SK-N-SH treated with all-trans-retinoic acid at 6 μM for 48 hours (cell line): Measurements from ENCODE around the gene IP6K2.

ENCODE experiments used
- ATAC-seq: fragments of 200-7000 bp; cut with Tn5 transposase; 3 replicates; pipeline ENCODE4 v1.9.1; 2020; ENCODE audit warnings: mild to moderate bottlenecking, moderate library complexity
- ARNTL ChIP-seq: fragments of 450-650 bp; formaldehyde crosslinking; IDR thresholded peaks from 2 replicates; pipeline ENCODE4 v1.5.0; 2020; ENCODE audit warnings: low read depth, mild to moderate bottlenecking, moderate library complexity, borderline replicate concordance
- BACH2 ChIP-seq: fragments of 250-450 bp; sonication (Bioruptor Pico); IDR thresholded peaks from 2 replicates; pipeline ENCODE4 v1.9.0; 2021; ENCODE audit warnings: mild to moderate bottlenecking, borderline replicate concordance
- CREB5 ChIP-seq: fragments of 250-450 bp; sonication (Bioruptor Pico); IDR thresholded peaks from 2 replicates; pipeline ENCODE4 v1.5.1; 2020; ENCODE audit warnings: low read depth, mild to moderate bottlenecking, moderate library complexity
- CSDC2 ChIP-seq: fragments of 250-450 bp; sonication (Bioruptor Pico); IDR thresholded peaks from 2 replicates; pipeline ENCODE4 v1.5.0; 2020; ENCODE audit warnings: mild to moderate bottlenecking, moderate library complexity
- ESRRG ChIP-seq: fragments of 250-450 bp; sonication (Bioruptor Pico); IDR thresholded peaks from 2 replicates; pipeline ENCODE4 v1.6.1; 2021; ENCODE audit warnings: mild to moderate bottlenecking
- GLIS3 ChIP-seq: fragments of 250-450 bp; sonication (Bioruptor Pico); IDR thresholded peaks from 2 replicates; pipeline ENCODE4 v1.5.0; 2020; ENCODE audit warnings: mild to moderate bottlenecking, moderate library complexity
- ISL1 ChIP-seq: fragments of 250-450 bp; sonication (Bioruptor Pico); IDR thresholded peaks from 2 replicates; pipeline ENCODE4 v2.1.2; 2022; ENCODE audit warnings: mild to moderate bottlenecking, moderate library complexity
- OSR1 ChIP-seq: fragments of 250-450 bp; sonication (Bioruptor Pico); IDR thresholded peaks from 2 replicates; pipeline ENCODE4 v1.8.0; 2022; ENCODE audit warnings: moderate library complexity, mild to moderate bottlenecking, inconsistent platforms
- PATZ1 ChIP-seq: fragments of 250-450 bp; sonication (Bioruptor Pico); IDR thresholded peaks from 2 replicates; pipeline ENCODE4 v1.8.0; 2020; ENCODE audit warnings: mild to moderate bottlenecking, moderate library complexity, borderline replicate concordance
- POU6F1 ChIP-seq: fragments of 250-450 bp; sonication (Bioruptor Pico); IDR thresholded peaks from 2 replicates; pipeline ENCODE4 v1.8.0; 2021; ENCODE audit warnings: low read depth, mild to moderate bottlenecking, moderate library complexity, borderline replicate concordance
- PPARA ChIP-seq: fragments of 250-450 bp; sonication (Bioruptor Pico); IDR thresholded peaks from 2 replicates; pipeline ENCODE4 v1.5.0; 2020; ENCODE audit warnings: mild to moderate bottlenecking, borderline replicate concordance
- RARB ChIP-seq: fragments of 250-450 bp; sonication (Bioruptor Pico); IDR thresholded peaks from 2 replicates; pipeline ENCODE4 v1.8.0; 2021; ENCODE audit warnings: mild to moderate bottlenecking, moderate library complexity
- SNAI2 ChIP-seq: fragments of 250-450 bp; sonication (Bioruptor Pico); IDR thresholded peaks from 2 replicates; pipeline ENCODE4 v1.5.0; 2020; ENCODE audit warnings: mild to moderate bottlenecking, moderate library complexity
- TCF4 ChIP-seq: fragments of 250-450 bp; sonication (Bioruptor Pico); IDR thresholded peaks from 2 replicates; pipeline ENCODE4 v1.8.0; 2021; ENCODE audit warnings: mild to moderate bottlenecking, moderate library complexity, borderline replicate concordance
- TOX ChIP-seq: fragments of 250-450 bp; sonication (Bioruptor Pico); IDR thresholded peaks from 2 replicates; pipeline ENCODE4 v1.8.0; 2021; ENCODE audit warnings: mild to moderate bottlenecking, moderate library complexity, borderline replicate concordance
- TSHZ2 ChIP-seq: fragments of 250-450 bp; sonication (Bioruptor Pico); IDR thresholded peaks from 2 replicates; pipeline ENCODE4 v1.5.0; 2020; ENCODE audit warnings: mild to moderate bottlenecking, moderate library complexity
- ZC3H10 ChIP-seq: fragments of 250-450 bp; sonication (Bioruptor Pico); IDR thresholded peaks from 2 replicates; pipeline ENCODE4 v1.5.1; 2021; ENCODE audit warnings: mild to moderate bottlenecking, moderate library complexity
- ZFP3 ChIP-seq: fragments of 250-450 bp; sonication (Bioruptor Pico); IDR thresholded peaks from 2 replicates; pipeline ENCODE4 v1.5.0; 2020; ENCODE audit warnings: mild to moderate bottlenecking, moderate library complexity
- ZFP30 ChIP-seq: fragments of 450-650 bp; formaldehyde crosslinking; IDR thresholded peaks from 2 replicates; pipeline ENCODE4 v1.5.0; 2022; ENCODE audit warnings: mild to moderate bottlenecking, moderate library complexity
- ZNF565 ChIP-seq: fragments of 450-650 bp; formaldehyde crosslinking; conservative IDR thresholded peaks from 2 replicates; pipeline ENCODE4 v1.5.0; 2020; ENCODE audit warnings: low read depth, mild to moderate bottlenecking, moderate library complexity
- ZNF70 ChIP-seq: fragments of 450-650 bp; formaldehyde crosslinking; IDR thresholded peaks from 2 replicates; pipeline ENCODE4 v1.5.0; 2020; ENCODE audit warnings: mild to moderate bottlenecking, moderate library complexity
- ZNF8 ChIP-seq: fragments of 450-650 bp; formaldehyde crosslinking; IDR thresholded peaks from 2 replicates; pipeline ENCODE4 v1.5.0; 2020; ENCODE audit warnings: mild to moderate bottlenecking, moderate library complexity

Gene IP6K2

GRCh38 chr3:48695393-48695753 is 21.6 kb downstream of the IP6K2 start:
- peak; percentile 2; the same call in 1 of the 3 replicates for ATAC-seq
- no peak for TF ChIP-seq TOX
- no peak for TF ChIP-seq BACH2 (CRISPR knock-in tag)
- no peak for TF ChIP-seq ISL1 (CRISPR knock-in tag)
- TF ChIP-seq CSDC2 = no peak
- no peak for TF ChIP-seq ARNTL (CRISPR knock-in tag)
- TF ChIP-seq ZFP3 = no peak
- TF ChIP-seq ZNF565 (CRISPR knock-in tag) = no peak
- no peak for TF ChIP-seq TCF4 (CRISPR knock-in tag)
- no peak for TF ChIP-seq POU6F1 (CRISPR knock-in tag)
- no peak for TF ChIP-seq ZFP30 (CRISPR knock-in tag)
- TF ChIP-seq SNAI2 (CRISPR knock-in tag) = no peak
- no peak for TF ChIP-seq RARB (CRISPR knock-in tag)
- TF ChIP-seq GLIS3 = no peak

- ATAC-seq = peak; percentile 90
- TF ChIP-seq CREB5 (CRISPR knock-in tag) (no peak), ISL1 (CRISPR knock-in tag) (peak; percentile 52; the same call in 1 of the 2 replicates), ZFP3 (peak; percentile 64; the same call in 1 of the 2 replicates), POU6F1 (CRISPR knock-in tag) (no peak), PATZ1 (CRISPR knock-in tag) (peak; percentile 87; the same call in 1 of the 2 replicates), ARNTL (CRISPR knock-in tag) (no peak)
Observed at GRCh38 chr3:48694610-48695392, 22.2 kb downstream of the IP6K2 start.

GRCh38 chr3:48693826-48694225 is 23.2 kb downstream of the IP6K2 start:
- TF ChIP-seq ZFP30 (CRISPR knock-in tag) = no peak
- no peak for TF ChIP-seq ZNF70
- TF ChIP-seq PPARA (CRISPR knock-in tag) = no peak
- TF ChIP-seq ISL1 (CRISPR knock-in tag) = no peak
- TF ChIP-seq TSHZ2 (CRISPR knock-in tag) = no peak
- no peak for TF ChIP-seq ZNF8 (CRISPR knock-in tag)
- TF ChIP-seq GLIS3 = no peak
- TF ChIP-seq OSR1 (CRISPR knock-in tag) = no peak
- no peak for TF ChIP-seq ZC3H10 (CRISPR knock-in tag)
- TF ChIP-seq ZFP3 = no peak
- no peak for TF ChIP-seq TCF4 (CRISPR knock-in tag)
- no peak for TF ChIP-seq ESRRG
- TF ChIP-seq ARNTL (CRISPR knock-in tag) = no peak
- no peak for TF ChIP-seq PATZ1 (CRISPR knock-in tag)
- TF ChIP-seq ZNF565 (CRISPR knock-in tag) = no peak
- TF ChIP-seq RARB (CRISPR knock-in tag) = no peak
- ATAC-seq = no peak
